GM12892 (cell line): ENCODE results near the gene CEP135.
"Not testable (repeated sequence)": the region's sequence is repeated elsewhere in the genome, so short reads cannot be mapped to it uniquely, and the experiment has no call there.

Source experiments
- DNase-seq: peaks from one replicate; pipeline ENCODE4 v3.0.0; 2011; ENCODE audit not compliant: insufficient read length
- FAIRE-seq: peaks from 2 replicates; lab custom pipeline; 2011; peaks lifted over from hg19 to GRCh38; lab: Jason Lieb, UNC
- POLR2A ChIP-seq: IDR thresholded peaks from 2 replicates; pipeline ENCODE4 v1.6.1; 2011; ENCODE audit warnings: low read depth, low read length, control low read depth
- POLR2AphosphoS5 ChIP-seq: IDR thresholded peaks from 2 replicates; pipeline ENCODE4 v1.6.1; 2011; ENCODE audit warnings: low read depth, low read length, control low read depth
- TAF1 ChIP-seq: IDR thresholded peaks from 2 replicates; pipeline ENCODE4 v1.6.1; 2011; ENCODE audit warnings: low read depth, mild to moderate bottlenecking, control low read depth, low read length, borderline replicate concordance

The CEP135 gene

GRCh38 chr4:56058555-56058954 is 109.8 kb downstream of the CEP135 start:
- DNase-seq = no peak
- no peak for TF ChIP-seq POLR2AphosphoS5
- no peak for TF ChIP-seq TAF1
- TF ChIP-seq POLR2A = no peak
- no peak for FAIRE-seq

GRCh38 chr4:56060036-56060435 is 111.3 kb downstream of the CEP135 start:
- no peak for FAIRE-seq
- no peak for TF ChIP-seq POLR2AphosphoS5
- no peak for TF ChIP-seq TAF1
- no peak for DNase-seq

DNA sequence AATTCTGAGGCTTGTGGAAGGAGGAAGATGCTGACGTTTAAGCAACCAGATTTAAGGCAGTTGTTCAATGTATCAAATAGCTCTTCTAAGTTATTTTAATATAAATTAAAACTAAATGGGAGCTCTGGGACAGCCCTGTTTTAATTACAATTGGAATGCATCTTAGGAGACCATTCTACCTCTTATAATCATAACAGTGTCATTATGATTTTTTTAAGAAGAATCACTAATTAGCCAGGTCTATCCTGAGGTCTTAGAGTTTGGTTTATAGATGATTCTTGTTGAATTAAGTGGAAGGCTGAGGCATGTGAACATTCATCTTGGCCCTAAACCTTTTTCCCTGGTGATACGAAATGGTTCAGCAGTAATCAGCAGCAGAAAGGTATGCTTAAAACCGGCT is 113.4 kb downstream of the CEP135 start:
- no peak for TF ChIP-seq POLR2A
- TF ChIP-seq POLR2AphosphoS5 = no peak
- no peak for TF ChIP-seq TAF1
- DNase-seq (no peak), FAIRE-seq (no peak)

DNA sequence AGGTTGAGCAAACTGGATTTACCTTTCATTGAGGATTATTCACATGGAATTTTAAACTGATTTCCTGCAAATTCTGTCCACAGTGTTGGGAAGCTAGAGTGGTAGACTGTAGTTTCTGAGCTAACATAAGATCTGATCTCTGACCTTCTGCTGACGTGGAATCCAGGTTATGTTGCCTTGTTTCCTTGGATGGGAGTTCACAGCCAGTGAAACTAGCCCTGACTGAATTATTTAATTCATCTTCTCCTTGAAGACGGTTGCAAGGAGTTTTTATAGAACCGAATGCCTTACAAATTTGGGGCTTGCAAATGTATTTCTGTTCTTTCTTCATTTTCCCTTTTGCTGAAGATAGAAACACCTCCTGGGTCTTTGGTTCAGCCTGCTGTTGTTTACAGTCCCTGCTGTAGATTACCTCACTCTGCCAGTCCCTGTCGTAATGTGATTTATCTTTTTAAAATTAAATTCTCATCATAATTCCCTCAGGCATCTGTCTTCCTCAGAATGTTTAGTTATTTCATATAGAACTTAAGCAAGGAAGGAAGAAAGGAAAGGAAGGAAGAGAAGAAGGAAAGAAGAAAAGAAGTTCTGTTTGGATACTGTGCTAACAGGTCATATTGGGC is 113.9 kb downstream of the CEP135 start:
- FAIRE-seq (no peak), DNase-seq (no peak)
- TF ChIP-seq POLR2AphosphoS5 (no peak), TAF1 (no peak)

GRCh38 chr4:56066493-56066892 is 117.7 kb downstream of the CEP135 start:
- TF ChIP-seq POLR2A = no peak
- no peak for TF ChIP-seq POLR2AphosphoS5
- no peak for TF ChIP-seq TAF1
- no peak for DNase-seq
- FAIRE-seq = no peak

DNA sequence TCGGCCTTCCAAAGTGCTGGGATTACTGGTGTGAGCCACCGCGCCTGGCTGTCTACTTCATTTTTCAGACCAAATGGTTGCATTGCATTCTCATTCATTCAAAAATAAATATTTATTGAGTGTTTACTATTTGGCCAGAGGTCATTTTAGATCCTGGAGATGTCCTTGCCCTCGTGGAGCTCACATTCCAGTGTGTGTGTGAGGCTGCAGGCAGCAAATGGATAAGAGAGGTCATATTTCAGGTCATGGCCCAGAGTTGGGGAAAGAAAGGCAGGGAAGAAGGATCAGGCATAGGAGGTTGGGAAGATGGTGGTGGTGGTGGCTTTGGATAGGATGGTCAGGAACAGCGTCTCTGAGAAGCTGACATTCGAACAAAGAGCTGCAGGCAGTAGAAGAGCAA is 119.1 kb downstream of the CEP135 start:
- DNase-seq (no peak), FAIRE-seq (no peak)
- TF ChIP-seq POLR2AphosphoS5 (no peak), TAF1 (no peak), POLR2A (no peak)

- not testable (repeated sequence) for FAIRE-seq, DNase-seq
Observed at GRCh38 chr4:56072730-56073129, 124.0 kb downstream of the CEP135 start.

- DNase-seq (no peak), FAIRE-seq (no peak)
- TF ChIP-seq POLR2A (no peak), TAF1 (no peak), POLR2AphosphoS5 (no peak)
Observed at GRCh38 chr4:56077676-56078075, 128.9 kb downstream of the CEP135 start.

- DNase-seq = no peak
- FAIRE-seq = no peak
- TF ChIP-seq POLR2A (no peak), POLR2AphosphoS5 (no peak), TAF1 (no peak)
Observed at GRCh38 chr4:56078866-56079265, 130.1 kb downstream of the CEP135 start.

GRCh38 chr4:56080384-56080783 is 131.6 kb downstream of the CEP135 start:
- DNase-seq (no peak), FAIRE-seq (no peak)
- TF ChIP-seq POLR2AphosphoS5 = no peak
- no peak for TF ChIP-seq TAF1
- TF ChIP-seq POLR2A = no peak

DNA sequence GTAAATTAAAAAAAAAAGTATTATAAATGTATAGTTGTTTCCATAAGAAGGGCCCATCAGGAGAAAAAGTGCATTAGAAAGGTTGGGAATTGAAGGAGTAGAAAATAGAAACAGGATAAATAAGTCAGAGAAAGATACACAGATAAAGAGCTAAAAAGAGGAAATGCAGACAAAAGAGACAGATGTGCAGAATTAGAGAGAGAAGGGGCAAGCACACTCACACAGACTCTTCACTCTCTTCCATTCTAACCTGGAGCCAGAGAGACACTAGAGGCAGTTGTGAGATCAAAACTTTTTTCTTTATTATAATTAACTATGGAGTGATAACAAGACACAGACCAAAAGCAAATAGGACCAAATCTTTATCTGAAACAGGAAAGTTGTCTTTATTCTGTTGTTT is 134.1 kb downstream of the CEP135 start:
- TF ChIP-seq POLR2A (no peak), TAF1 (no peak), POLR2AphosphoS5 (no peak)
- DNase-seq (no peak), FAIRE-seq (no peak)
